ENCODE measurements around the gene IMMP2L.

DNA sequence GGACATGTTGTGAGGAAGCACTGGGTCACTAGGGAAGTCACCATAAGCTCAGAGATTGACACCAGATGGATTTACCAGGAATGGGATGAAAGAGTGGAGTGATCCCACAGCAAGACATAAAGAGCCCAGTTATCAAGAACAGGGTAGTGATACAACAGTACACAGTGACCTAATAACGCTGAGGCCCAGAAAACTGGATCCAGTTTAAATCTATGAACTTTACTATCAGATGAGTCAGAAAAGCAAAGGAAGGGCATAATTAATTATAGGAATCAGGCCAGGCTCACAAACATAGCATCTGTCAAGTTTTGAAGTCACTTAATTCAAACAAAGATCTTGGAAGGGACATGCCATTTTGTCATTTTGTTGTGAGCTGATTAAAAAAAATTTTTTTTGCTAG lies 397.9 kb downstream of the IMMP2L start:
- TF ChIP-seq, protein P1, sequence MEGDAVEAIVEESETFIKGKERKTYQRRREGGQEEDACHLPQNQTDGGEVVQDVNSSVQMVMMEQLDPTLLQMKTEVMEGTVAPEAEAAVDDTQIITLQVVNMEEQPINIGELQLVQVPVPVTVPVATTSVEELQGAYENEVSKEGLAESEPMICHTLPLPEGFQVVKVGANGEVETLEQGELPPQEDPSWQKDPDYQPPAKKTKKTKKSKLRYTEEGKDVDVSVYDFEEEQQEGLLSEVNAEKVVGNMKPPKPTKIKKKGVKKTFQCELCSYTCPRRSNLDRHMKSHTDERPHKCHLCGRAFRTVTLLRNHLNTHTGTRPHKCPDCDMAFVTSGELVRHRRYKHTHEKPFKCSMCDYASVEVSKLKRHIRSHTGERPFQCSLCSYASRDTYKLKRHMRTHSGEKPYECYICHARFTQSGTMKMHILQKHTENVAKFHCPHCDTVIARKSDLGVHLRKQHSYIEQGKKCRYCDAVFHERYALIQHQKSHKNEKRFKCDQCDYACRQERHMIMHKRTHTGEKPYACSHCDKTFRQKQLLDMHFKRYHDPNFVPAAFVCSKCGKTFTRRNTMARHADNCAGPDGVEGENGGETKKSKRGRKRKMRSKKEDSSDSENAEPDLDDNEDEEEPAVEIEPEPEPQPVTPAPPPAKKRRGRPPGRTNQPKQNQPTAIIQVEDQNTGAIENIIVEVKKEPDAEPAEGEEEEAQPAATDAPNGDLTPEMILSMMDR (IDR thresholded peaks at IDR 0.05): no peak
- no peak for TF ChIP-seq POLR2A (IDR thresholded peaks at IDR 0.05)

Data from thyroid gland (tissue), 4 donors.